ENCODE results near the gene ZNF710.
"Not testable (repeated sequence)": the region's sequence is repeated elsewhere in the genome, so short reads cannot be mapped to it uniquely, and the experiment has no call there.

Gene ZNF710

GRCh38 chr15:90109163-90109751 lies 108.1 kb downstream of the ZNF710 start:
- FAIRE-seq, result not testable (repeated sequence)

- FAIRE-seq, result no peak
These were observed 112.0 kb downstream of the ZNF710 start for GRCh38 chr15:90113166-90113565.

GRCh38 chr15:90114451-90114901 lies 113.4 kb downstream of the ZNF710 start:
- no peak for FAIRE-seq

GRCh38 chr15:90115783-90116182 lies 114.7 kb downstream of the ZNF710 start:
- FAIRE-seq, result no peak

- FAIRE-seq, result no peak
These were observed 118.2 kb downstream of the ZNF710 start for GRCh38 chr15:90119367-90119766.

- FAIRE-seq, result no peak
These were observed 120.0 kb downstream of the ZNF710 start for GRCh38 chr15:90121086-90121485.

GRCh38 chr15:90124507-90124906 lies 123.4 kb downstream of the ZNF710 start:
- no peak for FAIRE-seq

- no peak for FAIRE-seq
These were observed 124.9 kb downstream of the ZNF710 start for GRCh38 chr15:90126022-90126421.

- FAIRE-seq, result no peak
These were observed 125.7 kb downstream of the ZNF710 start for GRCh38 chr15:90126596-90127435.

- no peak for FAIRE-seq
These were observed 129.2 kb downstream of the ZNF710 start for GRCh38 chr15:90130291-90130690.
